Gastroesophageal sphincter (tissue), 4 donors: ENCODE measurements around the gene ARHGEF2. TPM values are rescaled to one million over a fixed set of nuclear protein-coding genes. Genes with fewer than 3 reads are reported as not detected.
"Not testable (repeated sequence)": the region's sequence is repeated elsewhere in the genome, so short reads cannot be mapped to it uniquely, and the experiment has no call there.

Experiments
- ATAC-seq: fragments of 150-250 bp; one replicate; pipeline ENCODE4 v1.9.1; 2016; ENCODE audit warnings: mild to moderate bottlenecking, moderate library complexity
- H3K27ac ChIP-seq, 4 donors: fragments of 200-600 bp; sonication (generic) in 3 of 4; 1 replicate in 3 of 4; 2 replicates in 1 of 4; pipeline ENCODE4 v1.5.1; 2016 to 2019
- H3K27me3 ChIP-seq: fragments of 200-600 bp; sonication (generic); one replicate; pipeline ENCODE4 v1.5.1; 2019
- H3K36me3 ChIP-seq, 2 donors: fragments of 200-600 bp; sonication (generic); one replicate each; pipeline ENCODE4 v1.5.1; 2019; ENCODE audit warnings: control low read depth in 1 of 2
- H3K4me1 ChIP-seq, 3 donors: fragments of 200-600 bp; sonication (generic); 1 replicate in 2 of 3; 2 replicates in 1 of 3; pipeline ENCODE4 v1.5.1; 2016 to 2019; ENCODE audit warnings: control low read depth in 2 of 3
- H3K4me3 ChIP-seq, 2 donors: fragments of 200-600 bp; sonication (generic); one replicate each; pipeline ENCODE4 v1.5.1; 2019; ENCODE audit warnings: mild to moderate bottlenecking in 1 of 2, moderate library complexity in 1 of 2
- H3K9me3 ChIP-seq, 3 donors: fragments of 200-600 bp; sonication (generic); one replicate each; pipeline ENCODE4 v1.5.1; 2017 to 2019; ENCODE audit warnings: control low read depth in 2 of 3
- CTCF ChIP-seq, 4 experiments: fragments of 200-600 bp in 2 of 4; fragments of 450-650 bp in 2 of 4; sonication (generic) in 1 of 4; IDR thresholded peaks; one replicate each; pipeline ENCODE4 v1.5.1; 2017 to 2019; ENCODE audit warnings: antibody characterized with exemption in 4 of 4, mild to moderate bottlenecking in 2 of 4, moderate library complexity in 2 of 4
- EP300 ChIP-seq: sonication (generic); formaldehyde crosslinking; IDR thresholded peaks from one replicate; pipeline ENCODE4 v1.6.1; 2017; ENCODE audit warnings: antibody characterized with exemption, mild to moderate bottlenecking
- POLR2A ChIP-seq, 2 donors: fragments of 450-650 bp; IDR thresholded peaks; one replicate each; pipeline ENCODE4 v1.6.1; 2017; ENCODE audit warnings: antibody characterized with exemption in 2 of 2, mild to moderate bottlenecking in 2 of 2, moderate library complexity in 1 of 2
- POLR2AphosphoS5 ChIP-seq: sonication (generic); formaldehyde crosslinking; IDR thresholded peaks from one replicate; pipeline ENCODE4 v1.6.1; 2017; ENCODE audit warnings: antibody characterized with exemption
- WGBS, 2 donors: methylation state at CpG; one replicate each; pipeline ENCODE4 v1.1.5; 2018; ENCODE audit warnings: low coverage in 1 of 2; 5-methylcytosine and 5-hydroxymethylcytosine counted together
- total RNA-seq, 4 donors: library from RNA; depleted of rRNA; stranded (reverse); fragments of >200 nt; gene quantifications; one replicate each; pipeline ENCODE4 v1.1.0, GENCODE V29; 2016

ARHGEF2 gene
- total RNA-seq, 4 donors from 2014 or later, result 69.7 to 94.0 (median 82.6) TPM

DNA sequence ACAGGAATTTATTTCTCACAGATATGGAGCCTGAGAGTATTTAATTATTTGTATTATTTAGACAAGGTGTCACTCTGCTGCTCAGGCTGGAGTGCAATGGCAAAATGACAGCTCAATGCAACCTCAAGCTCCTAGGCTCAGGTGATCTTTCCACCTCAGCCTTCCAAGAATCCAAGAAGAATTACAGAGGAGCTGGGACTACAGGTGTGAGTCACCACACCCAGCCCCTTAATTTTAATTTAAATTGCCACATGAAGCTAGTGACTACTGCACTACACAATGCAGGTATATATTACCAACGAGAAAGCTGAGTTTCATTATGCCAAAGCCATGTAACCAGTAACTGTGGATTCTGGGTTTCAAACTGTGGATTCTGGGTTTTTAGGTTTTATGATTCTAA, 46.3 kb downstream of the ARHGEF2 start:
- WGBS, 2 donors, result 63 to 90% methylated on average over 1 of the region's 1 CpG
- peaks cover under 1 to 60% of the 10 kb centered on the region in 2 donors for H3K36me3 ChIP-seq

GRCh38 chr1:155931332-155932038, 46.9 kb downstream of the ARHGEF2 start:
- WGBS, 2 donors, result 59 to 61% methylated on average over 5 to 7 of the region's 7 CpGs
- Histone ChIP-seq H3K4me1 (peaks cover 11 to 58% (median 32%) of the 10 kb centered on the region in 3 donors), H3K4me3 (peak overlapping the region in 1 of 2 donors; percentile 26), H3K36me3 (peaks cover 2 to 66% of the 10 kb centered on the region in 2 donors), H3K27ac (peak overlapping the region in 1 of 4 donors; percentile 20), H3K27me3 (no peaks in the 10 kb centered on the region), H3K9me3 (no peaks in the 10 kb centered on the region)
- TF ChIP-seq EP300 (no peak), POLR2A (IDR thresholded peaks at IDR 0.05) (no peak), POLR2AphosphoS5 (no peak), CTCF (IDR thresholded peaks at IDR 0.05) (no peak)
- no peak for ATAC-seq

More for the DNA sequence above, 46.3 kb downstream of the ARHGEF2 start:
- H3K4me3 ChIP-seq, result peak overlapping the region in 1 of 2 donors; percentile 26
- no peak overlapping the region for H3K27ac ChIP-seq
- H3K27me3 ChIP-seq, result no peaks in the 10 kb centered on the region
- H3K4me1 ChIP-seq, result peaks cover 11 to 58% (median 32%) of the 10 kb centered on the region in 3 donors
- TF ChIP-seq POLR2A (IDR thresholded peaks at IDR 0.05), result no peak
- H3K9me3 ChIP-seq, result no peaks in the 10 kb centered on the region
- ATAC-seq, result no peak

GRCh38 chr1:155930725-155931124, 47.6 kb downstream of the ARHGEF2 start:
- H3K27ac ChIP-seq, result peak overlapping the region in 1 of 4 donors; percentile 20
- peak overlapping the region in 1 of 2 donors; percentile 26 for H3K4me3 ChIP-seq
- not testable (repeated sequence) for H3K9me3 ChIP-seq, ATAC-seq, H3K27me3 ChIP-seq
- peaks cover 2 to 73% of the 10 kb centered on the region in 2 donors for H3K36me3 ChIP-seq
- H3K4me1 ChIP-seq, result peaks cover 11 to 58% (median 32%) of the 10 kb centered on the region in 3 donors
- 45 to 62% methylated on average over 4 to 10 of the region's 10 CpGs for WGBS, 2 donors

DNA sequence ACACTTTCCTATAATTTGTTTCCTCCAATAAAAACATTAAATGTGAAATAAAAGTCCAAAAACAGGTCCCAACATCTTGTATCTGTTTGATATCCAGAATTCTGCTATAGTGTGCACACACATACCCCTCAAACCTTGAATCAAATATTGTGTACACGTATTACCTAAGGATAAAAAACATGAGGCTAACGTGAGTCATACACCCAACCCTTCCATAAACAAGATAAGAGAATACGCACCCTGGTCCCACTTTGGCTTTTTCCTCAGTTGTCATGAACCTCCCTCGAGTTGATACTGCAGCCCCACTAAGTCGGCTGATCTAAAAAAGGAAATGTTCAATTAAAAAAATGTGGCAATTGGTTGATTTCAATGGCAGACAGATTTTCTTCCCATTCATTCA, 49.3 kb downstream of the ARHGEF2 start:
- ATAC-seq, result no peak
- Histone ChIP-seq H3K27ac (no peak overlapping the region), H3K9me3 (no peaks in the 10 kb centered on the region), H3K4me3 (no peak overlapping the region), H3K4me1 (peaks cover 11 to 50% (median 32%) of the 10 kb centered on the region in 3 donors), H3K36me3 (peaks cover 2 to 90% of the 10 kb centered on the region in 2 donors), H3K27me3 (no peaks in the 10 kb centered on the region)
- no peak for TF ChIP-seq EP300
- no peak for TF ChIP-seq POLR2A (IDR thresholded peaks at IDR 0.05)
- TF ChIP-seq POLR2AphosphoS5, result no peak
- no peak for TF ChIP-seq CTCF (IDR thresholded peaks at IDR 0.05)
- 45 to 60% methylated on average over 2 to 5 of the region's 5 CpGs for WGBS, 2 donors

- no peak overlapping the region for H3K27ac ChIP-seq
- peaks cover 0 to 21% (median 4%) of the 10 kb centered on the region in 3 donors for H3K4me1 ChIP-seq
- H3K4me3 ChIP-seq, result no peak overlapping the region
- TF ChIP-seq POLR2AphosphoS5, result no peak
- no peaks in the 10 kb centered on the region for H3K9me3 ChIP-seq
- H3K27me3 ChIP-seq, result no peaks in the 10 kb centered on the region
- no peak for ATAC-seq
- H3K36me3 ChIP-seq, result peaks cover 9 to 98% of the 10 kb centered on the region in 2 donors
- WGBS, 2 donors, result 79 to 100% methylated on average over 1 to 2 of the region's 2 CpGs
These were observed 52.8 kb downstream of the ARHGEF2 start for GRCh38 chr1:155925506-155925905.

DNA sequence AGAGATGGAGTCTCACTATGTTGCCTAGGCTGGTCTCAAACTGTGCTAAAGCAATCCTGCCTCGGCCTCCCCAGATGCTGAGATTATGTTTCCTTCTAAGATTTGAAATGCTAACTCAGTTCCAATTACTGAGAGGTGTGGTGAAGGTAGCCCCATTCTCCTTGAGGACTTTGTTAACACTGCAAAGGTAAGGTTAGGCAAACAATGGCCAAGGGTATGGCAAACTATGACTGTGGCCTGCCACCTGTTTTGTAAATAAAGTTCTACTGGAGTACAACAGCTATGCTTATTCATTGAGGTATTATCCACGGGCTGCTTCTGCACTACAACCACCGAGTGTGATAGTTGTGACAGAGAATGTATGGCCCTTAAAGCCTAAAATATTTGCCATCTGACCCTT, 57.6 kb downstream of the ARHGEF2 start:
- TF ChIP-seq EP300, result no peak
- TF ChIP-seq CTCF (IDR thresholded peaks at IDR 0.05), result no peak
- no peak for TF ChIP-seq POLR2AphosphoS5
- no peak for TF ChIP-seq POLR2A (IDR thresholded peaks at IDR 0.05)
- H3K27ac ChIP-seq, result no peak overlapping the region
- WGBS, 2 donors, result 96 to 100% methylated on average over 1 to 3 of the region's 3 CpGs
- H3K27me3 ChIP-seq, result no peaks in the 10 kb centered on the region
- no peak overlapping the region for H3K4me3 ChIP-seq
- H3K36me3 ChIP-seq, result peaks cover 17 to 100% of the 10 kb centered on the region in 2 donors
- H3K4me1 ChIP-seq, result peaks cover 0 to 4% (median 0%) of the 10 kb centered on the region in 3 donors
- ATAC-seq, result no peak
- H3K9me3 ChIP-seq, result no peaks in the 10 kb centered on the region
